ENCODE measurements around the gene UNC79.

GRCh38 chr14:93522221-93522620, 91.5 kb downstream of the UNC79 start:
- TF ChIP-seq CTCF (IDR thresholded peaks at IDR 0.05) (no peak), POLR2A (IDR thresholded peaks at IDR 0.05) (no peak)

Data from testis (tissue), 2 donors.